MM.1S (cell line): ENCODE results near the gene THADA.
A peak's percentile ranks its signal among the peaks of the same experiment; 100 is the strongest.

Source experiments
- DNase-seq: peaks from one replicate; pipeline ENCODE4 v3.0.0-alpha.2; 2015
- H2AFZ ChIP-seq: fragments of 300-600 bp; sonication (generic); 2 replicates; pipeline ENCODE4 v1.6.0; 2016; ENCODE audit warnings: antibody characterized with exemption, low read length
- H3F3A ChIP-seq: fragments of 300-600 bp; sonication (generic); 2 replicates; pipeline ENCODE4 v1.6.1; 2016; ENCODE audit warnings: mild to moderate bottlenecking, antibody characterized with exemption, low read length, moderate library complexity, mixed read lengths; ENCODE audit not compliant: insufficient read depth
- H3K27ac ChIP-seq: fragments of 300-600 bp; sonication (generic); 2 replicates; pipeline ENCODE4 v1.5.1; 2016; ENCODE audit warnings: mild to moderate bottlenecking, low read length
- H3K27me3 ChIP-seq: fragments of 300-600 bp; sonication (generic); replicated peaks from 2 replicates; pipeline ENCODE4 v1.6.0; 2016; ENCODE audit warnings: low read length; ENCODE audit not compliant: insufficient read depth
- H3K36me3 ChIP-seq: fragments of 300-600 bp; sonication (generic); replicated peaks from 2 replicates; pipeline ENCODE4 v1.6.1; 2016; ENCODE audit warnings: mild to moderate bottlenecking, low read length, mixed read lengths; ENCODE audit not compliant: insufficient read depth
- H3K4me1 ChIP-seq: fragments of 300-600 bp; sonication (generic); 2 replicates; pipeline ENCODE4 v1.6.1; 2016; ENCODE audit warnings: low read length, mixed read lengths
- H3K4me2 ChIP-seq: fragments of 300-600 bp; sonication (generic); 2 replicates; pipeline ENCODE4 v1.6.0; 2016; ENCODE audit warnings: low read depth, low read length
- H3K4me3 ChIP-seq: fragments of 300-600 bp; sonication (generic); 2 replicates; pipeline ENCODE4 v1.5.1; 2016; ENCODE audit warnings: low read length, mixed read lengths
- H3K79me2 ChIP-seq: fragments of 300-600 bp; sonication (generic); 2 replicates; pipeline ENCODE4 v1.6.1; 2016; ENCODE audit warnings: mixed run types, low read length, mixed read lengths
- H3K9ac ChIP-seq: fragments of 300-600 bp; sonication (generic); 2 replicates; pipeline ENCODE4 v1.6.1; 2016; ENCODE audit warnings: low read length, mixed read lengths
- H3K9me2 ChIP-seq: fragments of 300-600 bp; sonication (generic); replicated peaks from 2 replicates; pipeline ENCODE4 v1.6.1; 2016; ENCODE audit warnings: mild to moderate bottlenecking, low read length, mixed read lengths; ENCODE audit not compliant: insufficient read depth
- H3K9me3 ChIP-seq: fragments of 300-600 bp; sonication (generic); replicated peaks from 2 replicates; pipeline ENCODE4 v1.6.1; 2016; ENCODE audit warnings: mild to moderate bottlenecking, low read length, mixed read lengths; ENCODE audit not compliant: insufficient read depth
- H4K20me1 ChIP-seq: fragments of 300-600 bp; sonication (generic); 2 replicates; pipeline ENCODE4 v1.6.1; 2016; ENCODE audit warnings: mild to moderate bottlenecking, low read length, moderate library complexity, mixed read lengths; ENCODE audit not compliant: insufficient read depth
- CTCF ChIP-seq: fragments of 300-600 bp; sonication (generic); IDR thresholded peaks from 2 replicates; pipeline ENCODE4 v1.5.1; 2016; ENCODE audit warnings: antibody characterized with exemption, low read length, mixed read lengths
- EZH2 ChIP-seq: fragments of 300-600 bp; sonication (generic); optimal IDR thresholded peaks from 2 replicates; pipeline ENCODE3; 2017; ENCODE audit warnings: low read depth, mild to moderate bottlenecking, antibody characterized with exemption, low read length, mixed read lengths
- EZH2phosphoT487 ChIP-seq: fragments of 300-600 bp; sonication (generic); IDR thresholded peaks from 2 replicates; pipeline ENCODE4 v1.6.1; 2018; ENCODE audit warnings: antibody characterized with exemption, low read length

The THADA gene

GRCh38 chr2:43519643-43520221 lies 76.1 kb downstream of the THADA start:
- H3K9me3 ChIP-seq, result no peaks in the 10 kb centered on the region
- H4K20me1 ChIP-seq, result no peaks in the 10 kb centered on the region
- no peak for DNase-seq
- H3K9me2 ChIP-seq, result no peaks in the 10 kb centered on the region
- peaks cover 10% of the 10 kb centered on the region for H3K4me1 ChIP-seq
- H3K27ac ChIP-seq, result peak overlapping the region; percentile 16; the same call in 1 of the 2 replicates
- no peak overlapping the region for H3K9ac ChIP-seq
- no peaks in the 10 kb centered on the region for H3K36me3 ChIP-seq
- no peaks in the 10 kb centered on the region for H3K27me3 ChIP-seq
- no peak overlapping the region for H2AFZ ChIP-seq
- no peak overlapping the region for H3K4me3 ChIP-seq
- TF ChIP-seq EZH2phosphoT487, result no peak
- H3F3A ChIP-seq, result peaks cover 8% of the 10 kb centered on the region; the same call in 1 of the 2 replicates
- no peaks in the 10 kb centered on the region for H3K79me2 ChIP-seq
- H3K4me2 ChIP-seq, result peak overlapping the region; percentile 46

- H3K9me3 ChIP-seq, result no peaks in the 10 kb centered on the region
- H3K9ac ChIP-seq, result no peak overlapping the region
- no peaks in the 10 kb centered on the region for H3K27me3 ChIP-seq
- no peak overlapping the region for H3K27ac ChIP-seq
- no peak overlapping the region for H2AFZ ChIP-seq
- H3K79me2 ChIP-seq, result no peaks in the 10 kb centered on the region
- no peak for TF ChIP-seq EZH2
- TF ChIP-seq EZH2phosphoT487, result no peak
- TF ChIP-seq CTCF, result no peak
- peaks cover 8% of the 10 kb centered on the region; the same call in 1 of the 2 replicates for H3F3A ChIP-seq
- no peak overlapping the region for H3K4me3 ChIP-seq
- H3K4me2 ChIP-seq, result no peak overlapping the region
- peaks cover 10% of the 10 kb centered on the region for H3K4me1 ChIP-seq
- no peaks in the 10 kb centered on the region for H3K36me3 ChIP-seq
- no peaks in the 10 kb centered on the region for H3K9me2 ChIP-seq
- DNase-seq, result no peak
- no peaks in the 10 kb centered on the region for H4K20me1 ChIP-seq
Measured at GRCh38 chr2:43518718-43519117, 77.1 kb downstream of the THADA start.

GRCh38 chr2:43518181-43518580 lies 77.7 kb downstream of the THADA start:
- H3K36me3 ChIP-seq, result no peaks in the 10 kb centered on the region
- no peaks in the 10 kb centered on the region for H3K9me2 ChIP-seq
- no peak overlapping the region for H2AFZ ChIP-seq
- H3K4me2 ChIP-seq, result no peak overlapping the region
- H3K4me1 ChIP-seq, result peaks cover 10% of the 10 kb centered on the region
- no peaks in the 10 kb centered on the region for H4K20me1 ChIP-seq
- no peaks in the 10 kb centered on the region for H3K9me3 ChIP-seq
- H3K27me3 ChIP-seq, result no peaks in the 10 kb centered on the region
- TF ChIP-seq CTCF, result no peak
- TF ChIP-seq EZH2, result no peak
- no peak for TF ChIP-seq EZH2phosphoT487
- DNase-seq, result no peak
- no peak overlapping the region for H3K4me3 ChIP-seq
- H3K9ac ChIP-seq, result no peak overlapping the region
- no peaks in the 10 kb centered on the region for H3K79me2 ChIP-seq
- no peak overlapping the region for H3K27ac ChIP-seq
- peaks cover 8% of the 10 kb centered on the region; the same call in 1 of the 2 replicates for H3F3A ChIP-seq

GRCh38 chr2:43515807-43516497 lies 79.9 kb downstream of the THADA start:
- Histone ChIP-seq H3K36me3 (no peaks in the 10 kb centered on the region), H3K79me2 (no peaks in the 10 kb centered on the region), H3K4me2 (no peak overlapping the region), H3K4me3 (no peak overlapping the region), H3K9me3 (no peaks in the 10 kb centered on the region), H4K20me1 (no peaks in the 10 kb centered on the region), H3F3A (peaks cover 8% of the 10 kb centered on the region; the same call in 1 of the 2 replicates), H3K27me3 (no peaks in the 10 kb centered on the region), H2AFZ (no peak overlapping the region), H3K9ac (no peak overlapping the region), H3K27ac (no peak overlapping the region), H3K4me1 (peaks cover 10% of the 10 kb centered on the region), H3K9me2 (no peaks in the 10 kb centered on the region)
- no peak for DNase-seq
- no peak for TF ChIP-seq EZH2phosphoT487
